GM18517 (cell line): ENCODE data around the gene EXOC4.

ENCODE experiments used
- ATAC-seq: cut with Tn5 transposase; IDR thresholded peaks from one replicate; pipeline ENCODE4 v1.9.1; 2021; ENCODE audit warnings: mild to moderate bottlenecking, moderate library complexity; ENCODE audit not compliant: unreplicated experiment

EXOC4 gene

DNA sequence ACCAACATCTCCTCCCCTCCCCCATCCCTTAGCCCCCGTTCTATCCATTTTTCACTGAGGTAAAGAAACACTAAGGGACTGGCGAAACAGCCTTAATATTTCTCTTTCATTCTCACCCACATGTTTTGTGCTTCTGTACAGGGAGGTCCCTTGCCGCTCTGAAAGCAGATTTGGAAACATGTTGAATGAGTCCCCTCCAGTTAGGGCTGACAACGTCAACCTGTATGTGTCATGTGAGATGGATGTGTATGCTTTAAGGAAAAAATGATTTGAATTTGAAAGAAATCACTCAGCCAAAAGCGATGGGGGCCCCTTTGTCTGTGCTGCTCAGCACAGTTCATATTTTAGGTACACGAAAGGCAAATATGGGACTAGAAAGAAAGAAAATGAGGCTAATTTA is 560.0 kb downstream of the EXOC4 start:
- ATAC-seq: no peak

DNA sequence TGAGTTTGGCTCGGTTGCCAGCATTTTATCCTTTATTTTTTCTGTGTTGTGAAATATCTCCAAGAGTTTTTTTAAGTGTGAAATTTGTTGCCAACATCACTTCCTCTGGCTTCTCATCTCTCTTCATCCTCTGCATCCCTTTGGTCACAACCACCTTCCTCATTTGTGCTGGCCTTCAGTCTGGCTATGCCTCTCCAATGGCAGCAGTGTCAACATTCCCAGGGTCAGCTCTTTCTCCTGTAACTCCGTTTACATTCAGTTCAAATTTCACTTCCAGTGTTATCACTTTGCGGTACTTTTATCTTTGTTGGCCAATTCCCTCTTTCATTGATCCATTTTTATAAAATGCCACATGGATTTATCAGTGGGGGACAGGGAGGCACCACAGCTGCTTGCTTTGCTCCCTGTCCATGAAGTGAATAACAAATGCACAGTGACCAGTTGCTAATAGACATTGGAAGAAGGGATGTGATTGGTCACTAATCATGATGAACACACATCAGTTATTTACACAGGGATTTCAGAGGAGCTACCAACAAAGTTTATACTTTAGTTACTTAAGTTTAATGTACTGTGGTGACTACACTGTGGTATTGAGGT is 562.8 kb downstream of the EXOC4 start:
- no peak for ATAC-seq

DNA sequence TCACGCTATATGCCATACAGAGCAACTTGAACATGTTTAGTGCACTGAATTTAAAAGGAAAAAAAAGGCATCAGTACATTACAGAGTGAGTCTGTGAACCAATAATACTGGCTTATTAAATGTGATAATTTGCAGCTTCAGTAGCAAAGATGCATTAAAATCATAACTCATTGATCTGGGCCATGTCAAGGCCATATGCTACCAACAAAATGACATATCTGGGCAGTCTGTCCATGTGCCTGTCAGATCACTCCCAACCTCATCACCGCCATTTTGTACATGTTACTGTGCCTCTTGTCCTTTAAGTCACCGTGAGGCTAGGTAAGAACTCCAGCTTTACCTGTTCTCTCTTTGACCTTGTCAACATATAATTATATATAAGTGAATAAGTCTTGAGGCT is 566.8 kb downstream of the EXOC4 start:
- ATAC-seq: no peak

GRCh38 chr7:133820584-133820983 is 567.7 kb downstream of the EXOC4 start:
- ATAC-seq: no peak

DNA sequence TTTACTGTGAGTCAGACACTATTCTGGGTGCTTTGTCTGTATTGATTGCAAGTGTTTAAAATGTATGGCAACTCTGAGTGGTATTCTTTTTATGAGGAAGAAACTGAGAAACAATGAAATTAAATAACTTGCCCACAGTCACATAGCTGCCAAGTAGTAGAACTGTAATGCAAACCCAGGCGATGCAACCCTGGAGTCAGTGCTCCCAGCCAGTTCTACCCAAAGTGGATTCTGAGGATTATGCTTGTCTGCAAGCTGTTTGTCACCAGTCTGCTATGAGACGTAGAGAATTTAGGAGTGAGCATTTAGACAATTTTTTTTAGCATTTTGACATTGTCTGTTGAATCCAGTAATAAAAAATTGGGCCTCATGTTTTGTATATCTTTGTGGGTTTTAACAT is 568.3 kb downstream of the EXOC4 start:
- no peak for ATAC-seq

DNA sequence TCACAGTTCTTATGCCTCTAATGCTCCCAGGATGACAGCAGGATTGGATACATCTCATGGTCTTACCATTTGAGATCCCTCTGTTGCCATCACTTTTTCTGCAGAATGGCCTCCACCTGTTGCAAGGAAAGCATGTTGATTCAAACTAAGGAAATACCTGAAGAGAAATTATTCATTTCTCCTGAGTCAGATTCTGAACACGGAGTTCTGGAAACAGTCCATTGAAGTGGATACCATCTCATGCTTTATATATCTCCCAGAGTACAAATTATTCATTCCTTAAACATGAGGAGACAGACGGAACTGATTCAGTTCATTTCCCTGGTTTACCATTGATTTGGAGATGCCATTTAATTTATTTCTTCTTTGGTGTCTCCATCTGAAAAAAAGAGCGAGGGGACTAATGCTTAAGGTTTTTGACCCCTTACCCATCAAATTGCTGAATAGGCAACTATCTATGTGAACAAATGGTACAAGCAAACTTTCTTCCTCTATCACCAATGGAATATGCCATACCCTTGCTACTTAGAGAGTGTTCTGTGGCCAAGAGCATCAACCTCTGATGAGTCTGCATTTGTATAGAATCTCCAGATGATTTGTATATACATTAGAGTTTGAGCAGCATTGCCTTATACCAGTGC is 569.2 kb downstream of the EXOC4 start:
- ATAC-seq: no peak

DNA sequence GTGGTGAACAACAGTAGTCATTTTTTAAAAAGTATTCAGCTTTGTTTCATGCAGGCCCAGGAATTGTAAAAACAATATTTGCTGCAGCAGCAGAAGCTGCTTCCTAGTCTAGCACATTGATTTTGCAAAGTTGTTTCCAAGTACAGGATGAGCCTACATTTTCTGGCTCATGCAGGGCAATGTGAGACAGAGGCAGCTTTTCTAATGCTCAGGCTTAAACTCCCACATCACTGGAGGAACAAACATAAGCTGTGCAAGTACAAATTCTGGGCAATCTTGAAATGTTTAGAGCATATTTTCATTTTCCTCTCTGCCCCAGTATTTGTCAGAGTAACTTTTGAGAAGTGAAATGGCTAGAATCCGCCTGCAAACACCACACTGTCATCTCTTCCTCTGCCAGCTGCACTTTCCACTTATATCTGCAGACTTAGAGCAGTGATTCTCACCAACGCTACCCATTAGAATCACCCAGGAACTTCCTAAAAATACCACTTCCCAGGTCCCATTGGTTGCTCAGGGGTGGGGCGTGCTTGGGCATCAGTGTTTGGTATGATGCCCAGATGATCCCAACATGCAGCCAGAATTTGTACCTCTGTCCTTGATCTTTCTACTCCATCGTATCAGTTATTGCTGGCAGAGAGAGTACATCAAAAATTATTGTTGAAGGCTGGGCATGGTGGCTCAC is 570.1 kb downstream of the EXOC4 start:
- no peak for ATAC-seq

DNA sequence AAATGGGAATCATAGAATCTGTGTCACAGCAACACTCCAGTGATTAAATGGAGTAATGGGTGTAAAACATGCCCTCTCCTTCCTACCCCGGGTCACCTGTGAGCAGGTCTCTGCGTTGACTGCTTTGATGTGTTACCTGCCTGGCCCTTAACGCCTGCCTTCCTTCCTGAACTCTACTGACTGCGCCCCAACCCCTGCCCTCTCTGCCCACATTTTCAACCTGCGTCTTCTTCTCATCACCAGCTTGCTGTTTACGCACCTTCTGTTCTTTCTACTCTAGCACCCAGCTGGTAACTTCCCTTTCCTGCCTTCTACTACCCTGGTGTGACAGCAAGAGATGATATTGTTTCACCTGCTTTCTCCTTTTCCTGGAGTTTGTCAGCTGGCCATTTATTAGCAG is 571.3 kb downstream of the EXOC4 start:
- ATAC-seq: no peak

DNA sequence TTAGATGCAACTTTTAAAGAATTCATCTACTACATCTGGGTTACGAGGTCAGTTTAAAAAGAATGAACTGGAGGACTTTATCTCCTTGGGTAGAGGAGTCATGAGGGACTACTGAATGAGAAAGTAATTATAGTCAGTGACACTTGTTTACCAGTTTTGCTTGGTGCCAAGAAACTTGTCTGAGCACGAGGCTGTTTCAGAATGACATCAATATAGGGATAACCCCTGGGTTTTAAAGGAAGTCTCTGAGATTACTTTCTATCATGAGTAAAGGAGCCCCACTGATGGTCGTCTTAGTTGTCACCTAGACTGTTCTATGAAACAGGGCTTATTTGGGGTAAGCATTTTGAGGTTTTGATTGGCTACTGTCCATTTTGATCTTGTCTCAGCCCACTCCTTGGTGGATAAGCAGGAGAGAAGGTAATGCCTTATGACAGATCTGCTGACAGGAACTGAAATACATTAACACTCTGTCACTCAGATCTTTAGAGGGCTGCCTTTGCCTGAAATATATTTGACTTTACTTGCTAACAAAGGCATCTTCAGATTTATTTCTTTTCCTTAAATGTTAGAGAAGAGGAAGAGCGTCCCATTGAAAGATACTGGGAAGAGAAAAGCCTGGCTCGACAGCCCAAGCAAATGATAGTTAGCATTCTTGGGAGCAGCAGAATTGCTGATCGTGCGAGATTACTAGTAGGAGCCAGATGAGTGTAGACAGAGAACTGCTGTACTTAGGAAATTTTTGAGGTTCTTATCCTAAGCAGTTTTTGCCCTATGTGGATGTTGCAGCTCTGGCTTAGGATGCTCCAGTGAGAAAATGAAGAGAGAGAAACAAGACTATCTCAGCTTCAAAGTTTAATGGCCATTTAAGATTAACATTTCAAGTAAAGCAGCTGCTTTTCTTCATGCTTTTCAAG is 575.1 kb downstream of the EXOC4 start:
- ATAC-seq: no peak

- ATAC-seq: no peak
Measured at GRCh38 chr7:133828906-133829305, 576.0 kb downstream of the EXOC4 start.

GRCh38 chr7:133829336-133829897 is 576.5 kb downstream of the EXOC4 start:
- ATAC-seq: no peak

GRCh38 chr7:133830081-133830480 is 577.2 kb downstream of the EXOC4 start:
- ATAC-seq: no peak

- ATAC-seq: no peak
Measured at GRCh38 chr7:133836666-133837065, 583.8 kb downstream of the EXOC4 start.

GRCh38 chr7:133837224-133837623 is 584.3 kb downstream of the EXOC4 start:
- ATAC-seq: no peak

GRCh38 chr7:133839121-133839520 is 586.2 kb downstream of the EXOC4 start:
- no peak for ATAC-seq

DNA sequence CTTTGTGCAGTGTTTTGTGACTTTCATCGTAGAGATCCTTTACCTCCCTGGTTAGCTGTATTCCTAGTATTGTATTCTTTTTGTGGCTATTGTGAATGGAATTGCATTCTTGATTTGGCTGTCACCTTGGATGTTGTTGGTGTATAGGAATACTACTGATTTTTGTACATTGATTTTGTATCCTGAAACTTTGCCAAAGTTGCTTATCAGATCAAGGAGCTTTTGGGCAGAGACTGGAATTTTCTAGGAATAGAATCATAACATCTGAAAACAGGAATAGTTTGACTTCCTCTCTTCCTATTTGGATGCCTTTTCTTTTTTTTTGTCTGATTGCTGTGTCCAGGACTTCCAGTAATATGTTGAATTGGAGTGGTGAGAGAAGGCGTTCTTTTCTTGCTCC is 590.5 kb downstream of the EXOC4 start:
- ATAC-seq: no peak

DNA sequence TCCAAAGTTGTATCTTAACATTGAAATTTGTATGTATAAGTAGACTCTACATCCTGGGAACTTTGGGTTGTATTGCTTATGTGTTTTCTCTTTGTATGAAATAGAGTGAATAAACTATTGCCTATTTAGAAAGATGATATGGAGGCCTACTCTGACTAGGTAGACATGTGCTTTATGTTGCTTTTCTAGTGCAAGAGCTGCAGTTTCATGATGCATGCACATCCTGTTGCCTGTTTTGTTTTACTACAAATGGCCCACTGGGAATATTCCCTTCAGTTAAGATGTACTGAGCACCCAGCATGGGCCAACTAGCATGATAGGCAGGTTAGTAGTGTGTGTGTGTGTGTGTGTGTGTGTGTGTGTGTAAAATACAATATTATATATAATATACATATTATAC is 592.1 kb downstream of the EXOC4 start:
- no peak for ATAC-seq

- ATAC-seq: no peak
Measured at GRCh38 chr7:133846203-133846945, 593.5 kb downstream of the EXOC4 start.

- ATAC-seq: no peak
Measured at GRCh38 chr7:133850497-133851280, 597.8 kb downstream of the EXOC4 start.

DNA sequence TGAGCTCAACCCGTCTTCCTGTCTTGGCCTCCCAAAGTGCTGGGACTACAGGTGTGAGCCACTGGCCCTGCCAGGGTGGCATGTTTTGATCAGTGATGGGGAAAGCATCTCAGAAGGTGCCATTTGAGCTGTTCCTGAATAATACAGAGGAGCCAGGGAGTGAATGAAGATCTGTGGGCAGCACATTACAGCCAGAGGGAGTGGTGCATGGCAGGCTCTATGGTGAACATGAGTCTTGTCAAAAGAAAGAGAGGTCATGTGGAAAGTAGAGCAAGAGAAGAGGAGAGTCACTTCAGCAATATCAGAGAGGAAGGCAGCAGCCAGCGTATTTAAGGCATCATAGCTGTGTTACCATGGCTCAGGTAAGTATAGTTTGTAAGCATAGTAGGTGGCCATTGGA is 598.5 kb downstream of the EXOC4 start:
- no peak for ATAC-seq
